Neuronal stem cell (in vitro differentiated cells): ENCODE data around the gene DLD.
"Not testable (repeated sequence)": the region's sequence is repeated elsewhere in the genome, so short reads cannot be mapped to it uniquely, and the experiment has no call there.

ENCODE experiments used
- DNase-seq: peaks from one replicate; pipeline ENCODE4 v3.0.0-alpha.2; 2013; ENCODE audit warnings: low spot score
- H2AFZ ChIP-seq: one replicate; pipeline ENCODE4 v1.6.1; 2013; ENCODE audit warnings: mild to moderate bottlenecking, low read length, inconsistent platforms
- H2AK5ac ChIP-seq: 2 replicates; pipeline ENCODE4 v1.6.1; 2013; ENCODE audit warnings: low read depth, mild to moderate bottlenecking, inconsistent platforms, low read length, moderate library complexity, mixed read lengths
- H2BK120ac ChIP-seq: 2 replicates; pipeline ENCODE4 v1.6.1; 2013; ENCODE audit warnings: low read depth, mild to moderate bottlenecking, inconsistent platforms, low read length, moderate library complexity, mixed read lengths
- H2BK12ac ChIP-seq: one replicate; pipeline ENCODE4 v1.6.1; 2013; ENCODE audit warnings: low read length, inconsistent platforms
- H2BK15ac ChIP-seq: 2 replicates; pipeline ENCODE4 v1.6.1; 2013; ENCODE audit warnings: mild to moderate bottlenecking, low read length, inconsistent platforms, mixed read lengths
- H2BK5ac ChIP-seq: one replicate; pipeline ENCODE4 v1.6.1; 2013; ENCODE audit warnings: inconsistent platforms, mild to moderate bottlenecking, low read length, moderate library complexity
- H3K14ac ChIP-seq: one replicate; pipeline ENCODE4 v1.6.1; 2013; ENCODE audit warnings: low read length, inconsistent platforms
- H3K18ac ChIP-seq: 2 replicates; pipeline ENCODE4 v1.6.1; 2013; ENCODE audit warnings: low read length, inconsistent platforms
- H3K23ac ChIP-seq: 2 replicates; pipeline ENCODE4 v1.6.1; 2013; ENCODE audit warnings: low read depth, mild to moderate bottlenecking, mixed read lengths, low read length, inconsistent platforms; ENCODE audit not compliant: poor library complexity
- H3K27ac ChIP-seq: replicated peaks from 3 replicates; pipeline ENCODE4 v1.5.1; 2013; ENCODE audit warnings: low read length, inconsistent platforms
- H3K27me3 ChIP-seq, 3 experiments: 2 replicates each; pipeline ENCODE4 v1.6.1; 2013; ENCODE audit warnings: low read length in 3 of 3, mild to moderate bottlenecking in 2 of 3, inconsistent platforms in 1 of 3, low read depth in 1 of 3, mixed read lengths in 1 of 3, moderate library complexity in 1 of 3; ENCODE audit not compliant: control insufficient read depth in 3 of 3, insufficient read depth in 3 of 3
- H3K36me3 ChIP-seq, 2 donors: replicated peaks in 1 of 2; 2 replicates each; pipeline ENCODE4 v1.6.1; 2013; ENCODE audit warnings: low read length in 2 of 2; ENCODE audit not compliant: control insufficient read depth in 2 of 2, insufficient read depth in 2 of 2
- H3K4ac ChIP-seq: 2 replicates; pipeline ENCODE4 v1.6.1; 2013; ENCODE audit warnings: inconsistent platforms, mild to moderate bottlenecking, low read length, moderate library complexity
- H3K4me1 ChIP-seq, 2 donors: 1 replicate in 1 of 2; 2 replicates in 1 of 2; pipeline ENCODE4 v1.6.1; 2013; ENCODE audit warnings: low read length in 2 of 2, low read depth in 1 of 2; ENCODE audit not compliant: control insufficient read depth in 2 of 2, insufficient read depth in 1 of 2
- H3K4me2 ChIP-seq: one replicate; pipeline ENCODE4 v1.6.1; 2013; ENCODE audit warnings: mild to moderate bottlenecking, low read length, inconsistent platforms; ENCODE audit not compliant: insufficient read depth, poor library complexity, severe bottlenecking
- H3K4me3 ChIP-seq, 2 donors: 2 replicates each; pipeline ENCODE4 v1.5.1; 2013; ENCODE audit warnings: low read length in 2 of 2, mild to moderate bottlenecking in 2 of 2, inconsistent platforms in 1 of 2, moderate library complexity in 1 of 2
- H3K79me1 ChIP-seq: one replicate; pipeline ENCODE4 v1.6.1; 2013; ENCODE audit warnings: low read depth, mild to moderate bottlenecking, inconsistent platforms, low read length, moderate library complexity
- H3K9ac ChIP-seq: one replicate; pipeline ENCODE4 v1.6.1; 2013; ENCODE audit warnings: mild to moderate bottlenecking, low read depth, low read length, inconsistent platforms; ENCODE audit not compliant: poor library complexity
- H3K9me3 ChIP-seq, 2 donors: replicated peaks in 1 of 2; 2 replicates each; pipeline versions ENCODE3 to v1.6.1; 2013; ENCODE audit warnings: low read length in 2 of 2, mild to moderate bottlenecking in 2 of 2, inconsistent platforms in 1 of 2, low read depth in 1 of 2, mixed read lengths in 1 of 2, moderate library complexity in 1 of 2; ENCODE audit not compliant: control insufficient read depth in 2 of 2, insufficient read depth in 1 of 2
- H4K8ac ChIP-seq: one replicate; pipeline ENCODE4 v1.6.1; 2013; ENCODE audit warnings: low read depth, mild to moderate bottlenecking, inconsistent platforms, low read length, moderate library complexity
- H4K91ac ChIP-seq: one replicate; pipeline ENCODE4 v1.6.1; 2013; ENCODE audit warnings: low read length, low read depth, mild to moderate bottlenecking, inconsistent platforms; ENCODE audit not compliant: poor library complexity
- whole genome bisulfite sequencing, 2 donors: extraction: QIAGEN DNeasy Blood & Tissue Kit; methylation state at CpG; one replicate each; pipeline ENCODE4 v1.1.7; 2013; ENCODE audit warnings: missing lambda C conversion rate in 2 of 2, mixed read lengths in 1 of 2; ENCODE audit not compliant: insufficient read length in 2 of 2, insufficient replicate concordance in 1 of 2; ENCODE audit errors: extremely low coverage in 2 of 2; 5-methylcytosine and 5-hydroxymethylcytosine counted together

The DLD gene

GRCh38 chr7:107847168-107847835, 43.7 kb upstream of the DLD start:
- no peak overlapping the region for H2AK5ac ChIP-seq
- H3K4me3 ChIP-seq, result no peak overlapping the region
- H2BK12ac ChIP-seq, result no peak overlapping the region
- no peak overlapping the region for H2BK15ac ChIP-seq
- H3K23ac ChIP-seq, result no peak overlapping the region
- no peak overlapping the region for H3K18ac ChIP-seq
- no peaks in the 10 kb centered on the region for H3K27me3 ChIP-seq
- no peak overlapping the region for H2AFZ ChIP-seq
- peak overlapping the region; percentile 44 for H3K9ac ChIP-seq
- DNase-seq, result no peak
- no peak overlapping the region for H2BK120ac ChIP-seq
- H4K8ac ChIP-seq, result no peak overlapping the region
- WGBS, 2 donors, result no CpG with 5 or more reads among the region's 18 CpGs
- H3K4me1 ChIP-seq, result no peaks in the 10 kb centered on the region
- H3K27ac ChIP-seq, result no peak overlapping the region
- H2BK5ac ChIP-seq, result no peak overlapping the region
- H3K4me2 ChIP-seq, result no peak overlapping the region
- no peaks in the 10 kb centered on the region for H3K79me1 ChIP-seq
- H3K14ac ChIP-seq, result no peak overlapping the region
- H3K36me3 ChIP-seq, result no peaks in the 10 kb centered on the region
- no peak overlapping the region for H3K4ac ChIP-seq
- no peaks in the 10 kb centered on the region for H3K9me3 ChIP-seq
- H4K91ac ChIP-seq, result no peak overlapping the region

- not testable (repeated sequence) for H4K91ac ChIP-seq, H3K18ac ChIP-seq, H2AK5ac ChIP-seq, H3K9ac ChIP-seq, H3K4me3 ChIP-seq, H2BK5ac ChIP-seq, H3K4me2 ChIP-seq, H3K4ac ChIP-seq, H3K23ac ChIP-seq, H2AFZ ChIP-seq, H3K14ac ChIP-seq, H4K8ac ChIP-seq, H3K36me3 ChIP-seq, H2BK12ac ChIP-seq, DNase-seq, H2BK120ac ChIP-seq, H3K27ac ChIP-seq, H3K79me1 ChIP-seq, H3K27me3 ChIP-seq, H2BK15ac ChIP-seq, H3K4me1 ChIP-seq, H3K9me3 ChIP-seq
- no CpG with 5 or more reads among the region's 20 CpGs for WGBS, 2 donors
Measured at GRCh38 chr7:107847836-107848175, 43.2 kb upstream of the DLD start.

- not testable (repeated sequence) for H3K23ac ChIP-seq, H3K18ac ChIP-seq, H3K27me3 ChIP-seq, H4K91ac ChIP-seq, H2BK120ac ChIP-seq, H3K9me3 ChIP-seq, H2AK5ac ChIP-seq, H3K27ac ChIP-seq, H2AFZ ChIP-seq, H3K36me3 ChIP-seq, H3K9ac ChIP-seq, DNase-seq, H3K4me1 ChIP-seq, H2BK15ac ChIP-seq, H3K79me1 ChIP-seq, H3K4ac ChIP-seq, H3K14ac ChIP-seq, H2BK12ac ChIP-seq, H3K4me3 ChIP-seq, H2BK5ac ChIP-seq, H3K4me2 ChIP-seq, H4K8ac ChIP-seq
- no CpG with 5 or more reads among the region's 31 CpGs for WGBS, 2 donors
Measured at GRCh38 chr7:107848211-107848610, 42.8 kb upstream of the DLD start.

- Histone ChIP-seq H3K4me1 (no peaks in the 10 kb centered on the region), H4K8ac (no peak overlapping the region), H3K27ac (no peak overlapping the region), H2BK120ac (no peak overlapping the region), H3K9me3 (no peaks in the 10 kb centered on the region), H2BK5ac (no peak overlapping the region), H2BK12ac (no peak overlapping the region), H3K27me3 (peaks cover 0 to 4% (median 0%) of the 10 kb centered on the region in 3 experiments), H3K23ac (no peak overlapping the region), H3K9ac (no peak overlapping the region), H3K4ac (no peak overlapping the region), H2AFZ (no peak overlapping the region), H3K18ac (no peak overlapping the region), H3K4me2 (no peak overlapping the region), H2BK15ac (no peak overlapping the region), H2AK5ac (no peak overlapping the region), H3K14ac (no peak overlapping the region), H3K36me3 (no peaks in the 10 kb centered on the region), H3K4me3 (no peak overlapping the region), H3K79me1 (no peaks in the 10 kb centered on the region), H4K91ac (no peak overlapping the region)
- no CpG with 5 or more reads among the region's 4 CpGs for WGBS, 2 donors
- DNase-seq, result no peak
Measured at GRCh38 chr7:107850216-107850615, 40.8 kb upstream of the DLD start.
